Cardiac muscle cell (in vitro differentiated cells and primary cell): Measurements from ENCODE around the gene CSNK2A1. TPM values are rescaled to one million over a fixed set of nuclear protein-coding genes. Genes with fewer than 3 reads are reported as not detected.

Experiments
- DNase-seq, 2 donors: peaks; one replicate each; pipeline versions ENCODE4 v3.0.0 to v3.0.0-alpha.2; 2010 to 2017; ENCODE audit warnings: low read depth in 1 of 2, low spot score in 1 of 2
- H3K27ac ChIP-seq: fragments of 200-600 bp; sonication (generic); 2 replicates; pipeline ENCODE4 v1.5.1; 2016
- H3K27me3 ChIP-seq: fragments of 200-600 bp; sonication (generic); 2 replicates; pipeline ENCODE4 v1.6.0; 2016; ENCODE audit warnings: control low read depth
- H3K36me3 ChIP-seq: fragments of 200-600 bp; sonication (generic); 2 replicates; pipeline ENCODE4 v1.5.1; 2016; ENCODE audit warnings: control low read depth
- H3K4me1 ChIP-seq: fragments of 200-600 bp; sonication (generic); 2 replicates; pipeline ENCODE4 v1.8.1; 2017; ENCODE audit warnings: low read depth, mild to moderate bottlenecking, mixed run types
- H3K4me3 ChIP-seq: fragments of 200-600 bp; sonication (generic); 2 replicates; pipeline ENCODE4 v1.5.1; 2016; ENCODE audit warnings: mild to moderate bottlenecking
- H3K9me3 ChIP-seq: fragments of 200-600 bp; sonication (generic); 2 replicates; pipeline ENCODE4 v1.5.1; 2017; ENCODE audit warnings: low read depth, mild to moderate bottlenecking, control low read depth
- polyA plus RNA-seq: library from polyadenylated mRNA; unstranded; fragments of >200 nt; fragmentation: Nextera tagmentation; extraction: Ambion mirVana; gene quantifications from 2 replicates; pipeline ENCODE4 v1.2.1, GENCODE V29; 2016
- total RNA-seq: library from RNA; depleted of rRNA; stranded (reverse); fragments of >200 nt; gene quantifications from 2 replicates; pipeline ENCODE4 v1.2.3, GENCODE V29; 2016
- TF ChIP-seq, protein P1 (sequence below): IDR thresholded peaks from 2 replicates; pipeline ENCODE4 v1.5.1; 2012; ENCODE audit warnings: low read depth, mild to moderate bottlenecking, low read length

Gene CSNK2A1
- total and polyA plus RNA-seq, 2 experiments from 2014 or later, result 74.8 to 189 TPM

DNA sequence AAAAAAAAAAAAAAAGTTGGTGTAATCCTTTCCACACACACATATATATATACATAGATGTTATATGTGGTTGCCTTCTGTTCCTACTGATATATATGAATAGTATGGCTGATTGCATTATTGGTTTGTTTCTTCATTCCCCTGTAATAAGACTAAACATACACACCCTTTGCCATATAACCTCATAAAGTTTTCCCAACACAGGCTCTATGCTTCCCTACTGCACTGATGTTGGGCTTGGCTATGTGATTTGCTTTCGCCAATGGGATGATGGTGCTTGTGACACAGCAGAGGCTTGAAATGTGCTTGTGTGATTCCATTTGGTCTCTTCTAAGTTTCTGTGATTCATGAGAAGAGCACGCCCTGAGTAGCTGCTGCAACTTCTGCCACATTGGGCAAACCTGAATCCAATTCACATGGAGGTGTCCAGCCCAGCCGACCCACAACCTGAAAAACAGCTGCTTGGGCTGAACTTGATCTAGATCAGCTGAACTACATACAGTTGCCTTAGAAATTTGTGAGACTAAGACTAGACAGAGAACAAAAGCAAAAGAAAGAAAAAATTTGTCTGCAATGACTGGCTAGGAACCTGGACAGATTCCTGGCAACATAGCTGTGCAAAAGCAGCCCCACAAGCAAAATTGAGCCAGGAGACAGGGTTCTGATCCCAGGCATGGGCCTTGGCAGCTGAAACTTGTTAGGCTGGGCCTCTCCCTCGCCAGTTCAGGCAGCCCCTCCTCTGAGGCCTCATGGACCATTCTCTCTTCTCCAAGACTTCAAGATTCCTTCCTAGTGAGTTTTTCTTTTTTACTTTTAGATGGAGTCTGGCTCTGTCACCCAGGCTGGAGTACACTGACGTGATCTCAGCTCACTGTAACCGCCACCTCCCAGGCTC, 67.9 kb downstream of the CSNK2A1 start:
- peak overlapping the region; percentile 39 for H3K27ac ChIP-seq
- H3K36me3 ChIP-seq, result peaks cover 9% of the 10 kb centered on the region
- H3K27me3 ChIP-seq, result no peaks in the 10 kb centered on the region
- no peak for DNase-seq
- no peaks in the 10 kb centered on the region for H3K4me1 ChIP-seq
- no peak overlapping the region for H3K4me3 ChIP-seq
- no peaks in the 10 kb centered on the region for H3K9me3 ChIP-seq
- TF ChIP-seq, protein P1, sequence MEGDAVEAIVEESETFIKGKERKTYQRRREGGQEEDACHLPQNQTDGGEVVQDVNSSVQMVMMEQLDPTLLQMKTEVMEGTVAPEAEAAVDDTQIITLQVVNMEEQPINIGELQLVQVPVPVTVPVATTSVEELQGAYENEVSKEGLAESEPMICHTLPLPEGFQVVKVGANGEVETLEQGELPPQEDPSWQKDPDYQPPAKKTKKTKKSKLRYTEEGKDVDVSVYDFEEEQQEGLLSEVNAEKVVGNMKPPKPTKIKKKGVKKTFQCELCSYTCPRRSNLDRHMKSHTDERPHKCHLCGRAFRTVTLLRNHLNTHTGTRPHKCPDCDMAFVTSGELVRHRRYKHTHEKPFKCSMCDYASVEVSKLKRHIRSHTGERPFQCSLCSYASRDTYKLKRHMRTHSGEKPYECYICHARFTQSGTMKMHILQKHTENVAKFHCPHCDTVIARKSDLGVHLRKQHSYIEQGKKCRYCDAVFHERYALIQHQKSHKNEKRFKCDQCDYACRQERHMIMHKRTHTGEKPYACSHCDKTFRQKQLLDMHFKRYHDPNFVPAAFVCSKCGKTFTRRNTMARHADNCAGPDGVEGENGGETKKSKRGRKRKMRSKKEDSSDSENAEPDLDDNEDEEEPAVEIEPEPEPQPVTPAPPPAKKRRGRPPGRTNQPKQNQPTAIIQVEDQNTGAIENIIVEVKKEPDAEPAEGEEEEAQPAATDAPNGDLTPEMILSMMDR, result no peak

DNA sequence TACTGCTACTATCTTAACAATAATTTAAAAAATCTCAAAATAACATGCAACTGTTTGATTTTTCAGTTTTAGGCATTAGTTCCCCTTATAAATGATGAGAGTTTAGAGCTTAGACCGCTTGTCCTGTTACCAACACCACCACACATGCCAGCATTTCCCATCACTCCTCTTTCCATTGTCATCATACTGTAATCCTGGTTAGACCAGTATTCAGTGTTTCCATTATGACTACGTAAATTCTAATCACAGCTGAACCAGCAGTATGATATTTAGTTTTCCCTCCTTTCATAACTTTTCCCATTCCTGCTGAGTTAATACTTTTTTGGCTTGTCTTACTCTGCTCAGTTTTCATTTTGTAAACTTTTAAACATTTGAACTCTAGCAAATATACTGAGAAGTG, 69.0 kb downstream of the CSNK2A1 start:
- Histone ChIP-seq H3K27me3 (no peaks in the 10 kb centered on the region), H3K36me3 (peaks cover 8% of the 10 kb centered on the region), H3K4me3 (no peak overlapping the region), H3K9me3 (no peaks in the 10 kb centered on the region), H3K4me1 (no peaks in the 10 kb centered on the region), H3K27ac (no peak overlapping the region)
- TF ChIP-seq, protein P1, result no peak
- DNase-seq, result no peak

DNA sequence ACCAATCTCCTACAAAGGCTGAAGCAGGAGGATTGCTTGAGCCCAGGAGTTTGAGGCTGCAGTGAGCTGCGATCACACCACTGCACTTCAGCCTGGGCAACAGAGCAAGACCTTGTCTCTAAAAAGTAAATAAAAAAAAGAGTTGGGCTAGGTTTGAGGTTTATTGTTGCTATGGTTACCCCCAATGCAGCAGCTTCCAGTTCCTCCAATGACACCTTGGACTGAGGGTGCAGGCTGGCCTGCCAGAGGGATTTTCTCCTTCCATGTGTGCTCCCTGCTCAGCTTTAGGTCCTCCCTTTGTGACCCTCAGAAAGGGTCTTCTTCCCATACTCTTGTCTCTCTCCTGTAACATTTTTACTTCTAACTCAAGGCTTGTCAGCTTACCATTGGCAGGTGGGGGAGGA, 70.7 kb downstream of the CSNK2A1 start:
- Histone ChIP-seq H3K9me3 (no peaks in the 10 kb centered on the region), H3K4me3 (no peak overlapping the region), H3K36me3 (peaks cover 2% of the 10 kb centered on the region), H3K4me1 (no peaks in the 10 kb centered on the region), H3K27ac (no peak overlapping the region), H3K27me3 (no peaks in the 10 kb centered on the region)
- TF ChIP-seq, protein P1, result no peak
- DNase-seq, result no peak

DNA sequence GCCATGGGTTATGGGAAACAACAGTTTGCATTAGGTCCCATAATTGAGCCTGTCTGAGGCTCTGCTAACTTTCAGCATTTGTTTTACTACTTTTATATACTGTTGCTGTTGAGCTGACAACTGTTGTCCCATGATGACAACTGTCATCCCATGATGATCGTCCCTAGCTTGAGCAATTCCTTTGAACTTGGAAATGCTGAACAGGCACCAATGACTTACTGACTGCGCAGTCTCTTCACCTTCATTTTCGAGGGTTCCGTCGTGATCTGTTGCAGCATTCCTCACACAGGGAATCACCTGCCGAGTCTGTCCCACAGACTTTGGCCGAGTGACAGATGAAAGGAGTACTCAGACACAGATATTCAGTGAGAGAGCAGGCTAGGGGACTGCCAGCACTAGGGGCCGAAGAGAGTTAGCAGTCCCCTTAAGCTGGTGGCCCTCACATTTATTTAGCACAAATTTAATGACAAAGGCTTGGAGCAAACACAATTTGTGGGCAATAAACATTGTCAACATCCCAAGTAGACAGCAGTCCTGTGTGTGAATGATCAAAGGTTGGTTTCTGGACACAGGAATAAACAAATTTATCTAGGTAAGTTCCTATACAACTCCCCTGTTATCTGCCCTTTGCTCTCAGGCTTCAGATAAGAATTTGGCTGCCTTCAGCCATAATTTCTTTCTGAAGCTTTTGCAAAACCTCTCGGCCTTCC, 71.3 kb downstream of the CSNK2A1 start:
- TF ChIP-seq, protein P1, result no peak
- H3K9me3 ChIP-seq, result no peaks in the 10 kb centered on the region
- no peak overlapping the region for H3K4me3 ChIP-seq
- H3K27ac ChIP-seq, result no peak overlapping the region
- H3K4me1 ChIP-seq, result no peaks in the 10 kb centered on the region
- no peak for DNase-seq
- H3K36me3 ChIP-seq, result no peaks in the 10 kb centered on the region
- H3K27me3 ChIP-seq, result no peaks in the 10 kb centered on the region

DNA sequence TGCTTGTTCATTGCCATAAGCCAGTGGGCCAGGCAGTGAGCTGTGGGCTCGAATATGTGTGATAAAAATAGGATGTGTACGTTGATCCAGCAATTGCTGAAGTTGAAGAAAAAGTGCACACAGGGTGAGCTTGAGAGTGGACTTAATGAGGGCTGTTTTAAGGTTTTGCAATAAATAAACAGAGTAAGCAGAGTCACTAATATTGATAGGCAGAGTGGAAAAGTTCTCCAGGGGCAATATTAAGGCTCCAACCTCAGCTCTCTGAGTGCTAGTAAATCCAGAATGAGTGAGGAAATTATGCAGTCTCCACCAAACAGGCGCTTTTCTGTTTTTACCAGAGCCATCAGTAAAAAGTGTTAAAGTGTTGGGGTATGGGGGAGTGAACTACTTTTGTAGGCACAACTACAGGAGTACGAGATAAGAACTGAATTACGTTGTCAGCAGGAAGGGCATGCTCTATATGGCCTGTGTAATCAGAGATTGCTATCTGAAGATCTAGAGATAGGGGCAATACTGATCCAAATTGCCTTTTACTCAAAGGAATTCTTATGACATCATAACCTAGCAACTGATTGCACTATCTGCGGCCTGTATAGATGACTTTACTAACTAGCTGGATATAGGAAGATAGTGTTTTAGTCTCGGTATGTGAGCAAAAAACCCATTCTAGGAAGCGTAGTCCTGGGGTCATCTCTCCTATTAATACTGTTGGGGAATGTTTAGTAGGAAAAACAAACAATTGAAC, 73.7 kb downstream of the CSNK2A1 start:
- TF ChIP-seq, protein P1, result no peak
- H3K27ac ChIP-seq, result no peak overlapping the region
- H3K9me3 ChIP-seq, result no peaks in the 10 kb centered on the region
- DNase-seq, result no peak
- H3K4me1 ChIP-seq, result no peaks in the 10 kb centered on the region
- H3K4me3 ChIP-seq, result no peak overlapping the region
- H3K36me3 ChIP-seq, result no peaks in the 10 kb centered on the region
- no peaks in the 10 kb centered on the region for H3K27me3 ChIP-seq
